Measurements from ENCODE around the gene SAMD11.

GRCh38 chr1:921011-921837, 2.5 kb upstream of the SAMD11 start:
- TF ChIP-seq CTCF (IDR thresholded peaks at IDR 0.05) (peak; percentile 49 to 62 (median 54)), POLR2A (IDR thresholded peaks at IDR 0.05) (no peak), EP300 (IDR thresholded peaks at IDR 0.05; ENCODE audit: low read depth) (no peak), POLR2AphosphoS5 (IDR thresholded peaks at IDR 0.05) (no peak)

All from transverse colon (tissue), 4 donors.